H9 (cell line): ENCODE measurements around the gene KRT86. TPM values are rescaled to one million over a fixed set of nuclear protein-coding genes. Genes with fewer than 3 reads are reported as not detected.

Experiments
- DNase-seq: peaks from one replicate; pipeline ENCODE4 v3.0.0-alpha.2; 2017
- H2AFZ ChIP-seq: one replicate; pipeline ENCODE4 v1.6.1; 2013; ENCODE audit warnings: mild to moderate bottlenecking, low read length, control low read depth, moderate library complexity
- H2AK5ac ChIP-seq: 2 replicates; pipeline ENCODE4 v1.6.1; 2013; ENCODE audit warnings: low read length, control low read depth, mixed read lengths; ENCODE audit not compliant: insufficient read length
- H2BK120ac ChIP-seq: one replicate; pipeline ENCODE4 v1.6.1; 2013; ENCODE audit warnings: low read depth, mild to moderate bottlenecking, low read length, control low read depth, inconsistent platforms; ENCODE audit not compliant: poor library complexity, severe bottlenecking
- H2BK12ac ChIP-seq: 2 replicates; pipeline ENCODE4 v1.6.1; 2013; ENCODE audit warnings: low read length, control low read depth, mixed read lengths, low read depth; ENCODE audit not compliant: insufficient read length
- H2BK15ac ChIP-seq: 2 replicates; pipeline ENCODE4 v1.6.1; 2013; ENCODE audit warnings: low read depth, low read length, control low read depth
- H2BK20ac ChIP-seq: one replicate; pipeline ENCODE4 v1.6.1; 2013; ENCODE audit warnings: low read depth, mild to moderate bottlenecking, low read length, control low read depth, inconsistent platforms; ENCODE audit not compliant: poor library complexity, severe bottlenecking
- H2BK5ac ChIP-seq: 2 replicates; pipeline ENCODE4 v1.6.1; 2013; ENCODE audit warnings: low read length, control low read depth, mixed read lengths; ENCODE audit not compliant: insufficient read length
- H3K14ac ChIP-seq: 2 replicates; pipeline ENCODE4 v1.6.1; 2013; ENCODE audit warnings: low read length, control low read depth; ENCODE audit not compliant: insufficient read depth
- H3K18ac ChIP-seq: 2 replicates; pipeline ENCODE4 v1.6.1; 2013; ENCODE audit warnings: low read depth, mild to moderate bottlenecking, mixed read lengths, low read length, control low read depth; ENCODE audit not compliant: insufficient read length
- H3K23ac ChIP-seq: 2 replicates; pipeline ENCODE4 v1.6.1; 2013; ENCODE audit warnings: low read length, control low read depth, mixed read lengths, low read depth; ENCODE audit not compliant: insufficient read length
- H3K23me2 ChIP-seq: 2 replicates; pipeline ENCODE4 v1.6.1; 2013; ENCODE audit warnings: low read depth, mild to moderate bottlenecking, mixed read lengths, low read length, control low read depth; ENCODE audit not compliant: insufficient read length, poor library complexity, severe bottlenecking
- H3K27ac ChIP-seq: 2 replicates; pipeline ENCODE4 v1.5.1; 2013; ENCODE audit warnings: low read length, control low read depth, mixed read lengths, low read depth; ENCODE audit not compliant: insufficient read length
- H3K27me3 ChIP-seq: 2 replicates; pipeline ENCODE4 v1.6.1; 2013; ENCODE audit warnings: low read length, control low read depth, inconsistent platforms; ENCODE audit not compliant: insufficient read depth
- H3K4ac ChIP-seq: 2 replicates; pipeline ENCODE4 v1.6.1; 2013; ENCODE audit warnings: low read depth, mild to moderate bottlenecking, control low read depth, inconsistent platforms, low read length, moderate library complexity
- H3K4me1 ChIP-seq: 2 replicates; pipeline ENCODE4 v1.6.1; 2013; ENCODE audit warnings: low read length, control low read depth, inconsistent platforms; ENCODE audit not compliant: insufficient read depth
- H3K4me2 ChIP-seq: 2 replicates; pipeline ENCODE4 v1.6.1; 2013; ENCODE audit warnings: low read length, control low read depth, mixed read lengths; ENCODE audit not compliant: insufficient read length, insufficient read depth
- H3K56ac ChIP-seq: 2 replicates; pipeline ENCODE4 v1.6.1; 2013; ENCODE audit warnings: low read depth, mild to moderate bottlenecking, mixed read lengths, low read length, control low read depth; ENCODE audit not compliant: insufficient read length
- H3K79me1 ChIP-seq: 2 replicates; pipeline ENCODE4 v1.6.1; 2013; ENCODE audit warnings: low read depth, mild to moderate bottlenecking, moderate library complexity, low read length, control low read depth, inconsistent platforms; ENCODE audit not compliant: insufficient read depth, poor library complexity, severe bottlenecking
- H3K79me2 ChIP-seq: 2 replicates; pipeline ENCODE4 v1.6.1; 2013; ENCODE audit warnings: low read length, control low read depth, inconsistent platforms; ENCODE audit not compliant: insufficient read depth
- H3K9ac ChIP-seq: 2 replicates; pipeline ENCODE4 v1.6.1; 2013; ENCODE audit warnings: low read length, control low read depth, mixed read lengths; ENCODE audit not compliant: insufficient read length; ENCODE audit errors: extremely low read depth
- H3K9me3 ChIP-seq: one replicate; pipeline ENCODE4 v1.6.1; 2013; ENCODE audit warnings: low read depth, low read length, inconsistent platforms; ENCODE audit not compliant: control insufficient read depth
- H3T11ph ChIP-seq: one replicate; pipeline ENCODE4 v1.6.1; 2013; ENCODE audit warnings: mild to moderate bottlenecking, low read length, control low read depth, inconsistent platforms
- H4K20me1 ChIP-seq: one replicate; pipeline ENCODE4 v1.6.1; 2013; ENCODE audit not compliant: control insufficient read depth, insufficient read length, insufficient read depth
- H4K5ac ChIP-seq: 2 replicates; pipeline ENCODE4 v1.6.1; 2013; ENCODE audit warnings: low read depth, mild to moderate bottlenecking, mixed read lengths, low read length, control low read depth; ENCODE audit not compliant: insufficient read length
- H4K8ac ChIP-seq: replicated peaks from 2 replicates; pipeline ENCODE4 v1.6.1; 2013; ENCODE audit warnings: low read length, control low read depth, mixed read lengths, low read depth; ENCODE audit not compliant: insufficient read length
- H4K91ac ChIP-seq: 2 replicates; pipeline ENCODE4 v1.6.1; 2013; ENCODE audit warnings: low read depth, mild to moderate bottlenecking, moderate library complexity, mixed read lengths, low read length, control low read depth; ENCODE audit not compliant: insufficient read length
- H3K27ac Mint-ChIP-seq, 3 experiments: 2 replicates in 2 of 3; 3 replicates in 1 of 3; pipeline ENCODE4 v1.8.0; 2020 to 2021; ENCODE audit warnings: mixed read lengths in 3 of 3, mild to moderate bottlenecking in 1 of 3, moderate library complexity in 1 of 3
- H3K27me3 Mint-ChIP-seq: 2 replicates; pipeline ENCODE4 v1.8.0; 2021; ENCODE audit warnings: low read depth, mild to moderate bottlenecking, moderate library complexity, mixed read lengths
- H3K36me3 Mint-ChIP-seq, 3 experiments: 2 replicates in 2 of 3; 3 replicates in 1 of 3; pipeline ENCODE4 v1.8.0; 2020 to 2021; ENCODE audit warnings: low read depth in 3 of 3, mixed read lengths in 3 of 3; ENCODE audit not compliant: insufficient read depth in 1 of 3
- H3K4me1 Mint-ChIP-seq, 2 experiments: 2 replicates each; pipeline ENCODE4 v1.8.0; 2020; ENCODE audit warnings: mixed read lengths in 2 of 2
- H3K4me3 Mint-ChIP-seq, 2 experiments: 2 replicates in 1 of 2; 3 replicates in 1 of 2; pipeline ENCODE4 v1.8.0; 2020 to 2021; ENCODE audit warnings: mild to moderate bottlenecking in 2 of 2, mixed read lengths in 2 of 2, moderate library complexity in 1 of 2
- H3K9me3 Mint-ChIP-seq, 2 experiments: 2 replicates in 1 of 2; 3 replicates in 1 of 2; pipeline ENCODE4 v1.8.0; 2020; ENCODE audit warnings: mild to moderate bottlenecking in 2 of 2, mixed read lengths in 2 of 2, moderate library complexity in 1 of 2
- WGBS: extraction: QIAGEN DNeasy Blood & Tissue Kit; methylation state at CpG from one replicate; pipeline ENCODE4 v1.1.7; 2013; ENCODE audit warnings: missing lambda C conversion rate, low lambda C conversion rate, mixed read lengths; ENCODE audit not compliant: insufficient read length; ENCODE audit errors: extremely low coverage; 5-methylcytosine and 5-hydroxymethylcytosine counted together
- total RNA-seq: library from RNA; stranded (reverse); gene quantifications from 2 replicates; pipeline ENCODE4 v1.2.1, GENCODE V29; 2021
- TF ChIP-seq, protein P1 (sequence below): fragments of 200-600 bp; sonication (generic); conservative IDR thresholded peaks from 3 replicates; pipeline ENCODE4 v1.8.0; 2021; ENCODE audit warnings: antibody characterized with exemption, mild to moderate bottlenecking

The KRT86 gene
- total RNA-seq, 1 experiment from 2014 or later: not detected

DNA sequence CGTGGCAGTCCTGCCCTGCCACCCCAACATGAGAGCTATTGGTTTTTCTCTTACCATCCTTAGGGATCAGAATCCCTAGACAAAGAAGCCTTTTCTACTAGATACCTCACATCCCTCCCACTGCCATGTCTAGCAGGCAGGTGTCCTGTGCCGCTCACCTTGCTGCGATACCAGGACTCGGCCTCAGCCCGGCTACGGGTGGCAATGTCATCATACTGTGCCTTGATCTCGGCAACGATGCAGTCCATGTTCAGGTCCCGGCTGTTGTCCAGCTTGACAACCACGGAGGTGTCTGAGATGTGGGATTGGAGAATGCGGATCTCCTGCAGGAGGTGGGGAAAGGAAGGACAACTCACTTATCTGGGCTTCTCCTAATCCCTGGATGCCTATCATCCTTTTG, 42.3 kb downstream of the KRT86 start:
- Histone ChIP-seq H3K4me2 (no peak overlapping the region), H3T11ph (no peak overlapping the region), H2BK5ac (no peak overlapping the region), H2BK120ac (no peak overlapping the region), H3K4me1 (no peaks in the 10 kb centered on the region), H3K56ac (no peak overlapping the region), H3K79me1 (no peaks in the 10 kb centered on the region), H3K27me3 (no peaks in the 10 kb centered on the region), H3K9me3 (no peaks in the 10 kb centered on the region), H3K18ac (no peak overlapping the region), H2AK5ac (no peak overlapping the region), H3K9ac (no peak overlapping the region), H4K20me1 (no peaks in the 10 kb centered on the region), H3K14ac (no peak overlapping the region; the same call in 1 of the 2 replicates), H2BK20ac (no peak overlapping the region), H3K23ac (no peak overlapping the region), H3K23me2 (no peaks in the 10 kb centered on the region), H3K4ac (no peak overlapping the region), H3K79me2 (no peaks in the 10 kb centered on the region), H4K91ac (no peak overlapping the region), H4K8ac (no peak overlapping the region), H3K27ac (no peak overlapping the region), H2AFZ (no peak overlapping the region), H2BK15ac (no peak overlapping the region), H2BK12ac (no peak overlapping the region), H4K5ac (no peak overlapping the region)
- no CpG with 5 or more reads among the region's 11 CpGs for WGBS
- Mint-ChIP-seq H3K36me3 (no peaks in the 10 kb centered on the region), H3K9me3 (no peaks in the 10 kb centered on the region), H3K27ac (no peak overlapping the region), H3K4me1 (no peaks in the 10 kb centered on the region), H3K4me3 (no peak overlapping the region), H3K27me3 (peaks cover 39% of the 10 kb centered on the region)
- TF ChIP-seq, protein P1, sequence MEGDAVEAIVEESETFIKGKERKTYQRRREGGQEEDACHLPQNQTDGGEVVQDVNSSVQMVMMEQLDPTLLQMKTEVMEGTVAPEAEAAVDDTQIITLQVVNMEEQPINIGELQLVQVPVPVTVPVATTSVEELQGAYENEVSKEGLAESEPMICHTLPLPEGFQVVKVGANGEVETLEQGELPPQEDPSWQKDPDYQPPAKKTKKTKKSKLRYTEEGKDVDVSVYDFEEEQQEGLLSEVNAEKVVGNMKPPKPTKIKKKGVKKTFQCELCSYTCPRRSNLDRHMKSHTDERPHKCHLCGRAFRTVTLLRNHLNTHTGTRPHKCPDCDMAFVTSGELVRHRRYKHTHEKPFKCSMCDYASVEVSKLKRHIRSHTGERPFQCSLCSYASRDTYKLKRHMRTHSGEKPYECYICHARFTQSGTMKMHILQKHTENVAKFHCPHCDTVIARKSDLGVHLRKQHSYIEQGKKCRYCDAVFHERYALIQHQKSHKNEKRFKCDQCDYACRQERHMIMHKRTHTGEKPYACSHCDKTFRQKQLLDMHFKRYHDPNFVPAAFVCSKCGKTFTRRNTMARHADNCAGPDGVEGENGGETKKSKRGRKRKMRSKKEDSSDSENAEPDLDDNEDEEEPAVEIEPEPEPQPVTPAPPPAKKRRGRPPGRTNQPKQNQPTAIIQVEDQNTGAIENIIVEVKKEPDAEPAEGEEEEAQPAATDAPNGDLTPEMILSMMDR: no peak
- DNase-seq: no peak
